Measurements from ENCODE around the gene POU5F1. TPM values are rescaled to one million over a fixed set of nuclear protein-coding genes. Genes with fewer than 3 reads are reported as not detected.

Gene POU5F1
- total RNA-seq, 4 donors from 2014 or later = 0.58 to 3.4 (median 1.1) TPM; not detected in 1

- no CpG with 5 or more reads among the region's 11 CpGs for WGBS, 2 donors (ENCODE audit: low coverage in 1 of 2)
- ATAC-seq = peak; percentile 83
- Histone ChIP-seq H3K4me3 (no peak overlapping the region), H3K27ac (peak overlapping the region in 2 of 4 donors; percentile 19 to 58), H3K4me1 (peaks cover 0 to 16% (median 0%) of the 10 kb centered on the region in 3 donors), H3K27me3 (no peaks in the 10 kb centered on the region), H3K9me3 (no peaks in the 10 kb centered on the region), H3K36me3 (peaks cover 0 to 51% of the 10 kb centered on the region in 2 donors)
- no peak for TF ChIP-seq EP300 (IDR thresholded peaks at IDR 0.05)
- peak; percentile 22 for TF ChIP-seq POLR2AphosphoS5 (IDR thresholded peaks at IDR 0.05)
Observed at GRCh38 chr6:31143148-31143547, 27.3 kb downstream of the POU5F1 start.

- H3K27me3 ChIP-seq = no peaks in the 10 kb centered on the region
- TF ChIP-seq CTCF (IDR thresholded peaks at IDR 0.05) = no peak
- no peak for TF ChIP-seq POLR2A (IDR thresholded peaks at IDR 0.05)
- no peak for TF ChIP-seq EP300 (IDR thresholded peaks at IDR 0.05)
- TF ChIP-seq POLR2AphosphoS5 (IDR thresholded peaks at IDR 0.05) = no peak
- H3K36me3 ChIP-seq = peaks cover 0 to 43% of the 10 kb centered on the region in 2 donors
- H3K4me3 ChIP-seq = no peak overlapping the region
- no peak for ATAC-seq
- H3K27ac ChIP-seq = peak overlapping the region in 1 of 4 donors; percentile 19
- 29 to 58% methylated on average over 1 of the region's 2 CpGs for WGBS, 2 donors (ENCODE audit: low coverage in 1 of 2)
- H3K9me3 ChIP-seq = no peaks in the 10 kb centered on the region
- H3K4me1 ChIP-seq = peaks cover 0 to 23% (median 4%) of the 10 kb centered on the region in 3 donors
Observed at GRCh38 chr6:31142361-31142761, 28.1 kb downstream of the POU5F1 start.

GRCh38 chr6:31140643-31141042 is 29.8 kb downstream of the POU5F1 start:
- WGBS, 2 donors (ENCODE audit: low coverage in 1 of 2) = 83% methylated on average over 6 of the region's 15 CpGs; no CpG with 5 or more reads in 1 of the 2 donors
- ATAC-seq = no peak
- H3K4me3 ChIP-seq = no peak overlapping the region

GRCh38 chr6:31139599-31139998 is 30.9 kb downstream of the POU5F1 start:
- WGBS, 2 donors (ENCODE audit: low coverage in 1 of 2) = 12 to 29% methylated on average over 2 to 3 of the region's 4 CpGs
- no peak for ATAC-seq
- Histone ChIP-seq H3K36me3 (peaks cover 0 to 24% of the 10 kb centered on the region in 2 donors), H3K4me1 (peaks cover 0 to 26% (median 4%) of the 10 kb centered on the region in 3 donors), H3K4me3 (no peak overlapping the region), H3K9me3 (no peaks in the 10 kb centered on the region), H3K27ac (no peak overlapping the region), H3K27me3 (no peaks in the 10 kb centered on the region)
- TF ChIP-seq CTCF (IDR thresholded peaks at IDR 0.05) (no peak), POLR2AphosphoS5 (IDR thresholded peaks at IDR 0.05) (no peak), POLR2A (IDR thresholded peaks at IDR 0.05) (no peak), EP300 (IDR thresholded peaks at IDR 0.05) (no peak)

More at GRCh38 chr6:31140643-31141042, 29.8 kb downstream of the POU5F1 start:
- peaks cover 0 to 34% of the 10 kb centered on the region in 2 donors for H3K36me3 ChIP-seq
- H3K4me1 ChIP-seq = peaks cover 0 to 26% (median 4%) of the 10 kb centered on the region in 3 donors
- H3K9me3 ChIP-seq = no peaks in the 10 kb centered on the region
- TF ChIP-seq CTCF (IDR thresholded peaks at IDR 0.05) = no peak
- H3K27me3 ChIP-seq = no peaks in the 10 kb centered on the region
- H3K27ac ChIP-seq = no peak overlapping the region

- Histone ChIP-seq H3K27ac (no peak within 1 kb of the TSS), H3K9me3 (no peaks in the 10 kb centered on the region), H3K4me3 (no peak within 1 kb of the TSS), H3K36me3 (peaks cover 0 to 18% of the 10 kb centered on the region in 2 donors), H3K4me1 (peaks cover 0 to 26% (median 4%) of the 10 kb centered on the region in 3 donors), H3K27me3 (no peaks in the 10 kb centered on the region)
- TF ChIP-seq CTCF (IDR thresholded peaks at IDR 0.05) (no peak), EP300 (IDR thresholded peaks at IDR 0.05) (no peak), POLR2AphosphoS5 (IDR thresholded peaks at IDR 0.05) (no peak), POLR2A (IDR thresholded peaks at IDR 0.05) (no peak)
- WGBS, 2 donors (ENCODE audit: low coverage in 1 of 2) = 100% methylated on average over 2 to 4 of the region's 4 CpGs
- no peak for ATAC-seq
Observed at GRCh38 chr6:31138982-31139381, 31.5 kb downstream of the POU5F1 start, which contains the start of gene PSORS1C2. Gene PSORS1C2, minus strand, starts transcription at chr6:31139066. Its CDS starts 40 bp downstream, at chr6:31139026.

Measured in gastroesophageal sphincter (tissue), 4 donors.